Stimulated activated memory B cell treated with anti-CD40 and anti-IgM and Interleukin-4, amounts not matched to agents 10 μg/mL and 1 μg/mL and 100 μg/mL, for 72 hours (primary cell): ENCODE data around the gene AIG1.
"Not testable (repeated sequence)": the region's sequence is repeated elsewhere in the genome, so short reads cannot be mapped to it uniquely, and the experiment has no call there.

Experiments used
- ATAC-seq: fragments of 150-1000 bp; cut with Tn5 transposase; 2 replicates; pipeline ENCODE4 v1.10.0; 2021
- H3K27ac Mint-ChIP-seq: one replicate; pipeline ENCODE4 v1.8.0; 2022; ENCODE audit warnings: mild to moderate bottlenecking, mixed read lengths
- H3K27me3 Mint-ChIP-seq: one replicate; pipeline ENCODE4 v1.8.0; 2022; ENCODE audit warnings: mixed read lengths
- H3K36me3 Mint-ChIP-seq: one replicate; pipeline ENCODE4 v1.8.0; 2022; ENCODE audit warnings: mixed read lengths
- H3K4me1 Mint-ChIP-seq: one replicate; pipeline ENCODE4 v1.8.0; 2022; ENCODE audit warnings: mixed read lengths
- H3K4me3 Mint-ChIP-seq: one replicate; pipeline ENCODE4 v1.8.0; 2022; ENCODE audit warnings: mild to moderate bottlenecking, moderate library complexity, mixed read lengths
- H3K9me3 Mint-ChIP-seq: one replicate; pipeline ENCODE4 v1.8.0; 2022; ENCODE audit warnings: mixed read lengths

Gene AIG1

DNA sequence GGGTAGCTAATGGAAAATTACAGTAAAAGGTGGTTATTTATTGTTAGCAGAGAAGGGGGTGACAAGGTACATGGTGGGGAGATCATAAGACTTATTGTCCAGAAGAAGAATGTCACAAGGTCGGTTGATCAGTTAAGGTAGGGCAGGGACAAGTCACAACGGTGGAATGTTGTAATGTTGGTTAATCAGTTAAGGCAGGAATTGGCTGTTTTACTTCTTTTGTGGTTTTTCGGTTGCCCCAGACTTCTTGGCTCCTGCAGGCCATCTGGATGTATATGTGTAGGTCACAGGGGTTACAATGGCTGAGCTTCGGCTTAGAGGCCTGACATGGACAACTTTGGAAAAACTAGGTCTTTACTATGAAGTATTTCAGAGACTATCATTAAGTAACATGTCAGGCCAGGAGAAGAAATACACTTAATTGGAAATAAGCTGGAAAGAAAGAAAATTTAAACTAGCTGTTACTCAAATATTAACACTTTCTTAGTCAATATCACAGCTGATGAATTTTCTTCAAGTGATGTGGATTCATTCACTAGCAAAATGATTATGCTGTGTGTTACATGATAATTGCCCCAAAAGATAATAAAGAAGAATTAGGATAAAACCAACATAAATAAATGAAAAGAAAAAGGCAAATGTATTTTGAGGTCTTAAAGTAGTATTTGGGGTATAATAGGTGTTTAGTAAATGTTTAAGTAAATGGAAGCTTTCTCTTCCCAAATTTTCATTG is 4.4 kb downstream of the AIG1 start:
- no peak for ATAC-seq
- Mint-ChIP-seq H3K27ac (no peak overlapping the region), H3K9me3 (no peaks in the 10 kb centered on the region), H3K36me3 (no peaks in the 10 kb centered on the region), H3K4me3 (no peak overlapping the region), H3K27me3 (no peaks in the 10 kb centered on the region), H3K4me1 (peaks cover 25% of the 10 kb centered on the region)

DNA sequence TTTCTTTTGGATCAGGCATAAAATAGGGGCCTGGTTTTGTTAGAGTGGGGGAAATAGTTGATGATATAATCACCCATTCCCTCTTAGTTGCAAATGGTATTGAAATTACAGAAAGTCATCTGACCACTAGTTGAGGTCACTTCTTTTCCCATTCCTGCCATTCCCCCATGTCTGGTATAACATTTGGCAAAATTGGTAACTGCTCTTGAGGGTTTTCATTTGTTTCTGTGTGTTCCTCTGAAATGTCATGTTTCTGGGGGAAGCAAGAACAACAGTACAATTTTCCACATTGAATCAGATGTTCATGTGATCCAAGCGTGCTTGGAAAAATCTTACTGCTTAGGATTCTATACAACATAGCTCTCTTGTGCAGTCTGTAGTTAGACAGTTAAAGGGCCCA is 7.3 kb downstream of the AIG1 start:
- H3K27me3 Mint-ChIP-seq: no peaks in the 10 kb centered on the region
- ATAC-seq: no peak
- peaks cover 7% of the 10 kb centered on the region for H3K4me1 Mint-ChIP-seq
- peaks cover 6% of the 10 kb centered on the region for H3K36me3 Mint-ChIP-seq
- H3K9me3 Mint-ChIP-seq: peaks cover 3% of the 10 kb centered on the region
- no peak overlapping the region for H3K4me3 Mint-ChIP-seq
- H3K27ac Mint-ChIP-seq: no peak overlapping the region

DNA sequence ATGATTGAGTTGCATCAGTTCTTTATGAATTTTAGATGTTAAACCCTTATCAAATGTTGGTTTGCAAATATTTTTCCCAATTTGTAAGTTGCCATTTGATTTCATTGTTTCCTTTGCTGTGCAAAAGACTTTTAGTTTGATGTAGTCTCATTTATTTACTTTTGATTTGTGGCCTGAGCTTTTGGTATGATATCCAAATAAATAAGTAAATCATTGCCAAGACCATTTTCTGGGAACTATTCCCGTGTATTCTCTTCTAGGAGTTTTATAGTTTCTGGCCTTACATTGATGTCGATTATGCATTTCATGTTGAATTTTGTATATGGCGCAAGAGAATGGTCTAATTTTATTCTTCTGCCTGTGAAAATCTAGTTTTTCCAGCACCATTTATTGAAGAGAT is 13.4 kb downstream of the AIG1 start:
- H3K4me1 Mint-ChIP-seq: peaks cover 7% of the 10 kb centered on the region
- peaks cover 23% of the 10 kb centered on the region for H3K36me3 Mint-ChIP-seq
- ATAC-seq: no peak
- no peak overlapping the region for H3K27ac Mint-ChIP-seq
- H3K4me3 Mint-ChIP-seq: no peak overlapping the region
- H3K9me3 Mint-ChIP-seq: peaks cover 11% of the 10 kb centered on the region
- no peaks in the 10 kb centered on the region for H3K27me3 Mint-ChIP-seq

DNA sequence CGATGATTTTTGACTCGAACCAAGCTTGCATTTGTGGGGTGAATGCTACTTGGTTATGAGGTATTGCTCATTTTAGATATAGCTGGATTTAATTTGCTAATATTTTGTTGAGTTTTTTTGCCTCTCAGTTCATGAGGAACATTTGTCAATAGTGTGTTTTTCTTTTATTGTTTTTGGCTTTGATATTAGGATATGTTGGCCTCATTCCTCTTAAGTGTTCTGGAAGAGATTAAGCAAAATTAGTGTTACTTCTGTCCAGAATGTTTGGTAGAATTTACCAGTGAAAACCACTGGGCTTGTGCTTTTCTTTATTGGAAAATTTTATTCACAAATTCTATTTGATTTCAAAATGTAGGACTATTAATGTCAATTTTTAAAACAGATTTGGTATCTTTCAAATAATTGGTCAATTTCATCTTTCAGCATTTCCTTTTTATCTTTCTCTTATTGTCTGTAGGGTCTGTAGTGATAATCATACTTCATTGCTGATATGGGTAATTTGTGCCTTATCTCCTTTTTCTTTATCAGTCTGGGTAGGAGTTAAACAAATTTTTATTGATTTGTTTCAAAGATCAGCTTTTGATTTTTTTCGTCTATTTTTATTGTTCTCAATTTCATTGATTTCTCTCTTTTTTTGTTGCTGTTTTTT is 14.1 kb downstream of the AIG1 start:
- H3K27ac Mint-ChIP-seq: no peak overlapping the region
- H3K27me3 Mint-ChIP-seq: no peaks in the 10 kb centered on the region
- H3K4me3 Mint-ChIP-seq: no peak overlapping the region
- peaks cover 7% of the 10 kb centered on the region for H3K4me1 Mint-ChIP-seq
- H3K36me3 Mint-ChIP-seq: peaks cover 23% of the 10 kb centered on the region
- no peak for ATAC-seq
- H3K9me3 Mint-ChIP-seq: peaks cover 11% of the 10 kb centered on the region

- no peak overlapping the region for H3K4me3 Mint-ChIP-seq
These were observed 18.0 kb downstream of the AIG1 start for GRCh38 chr6:143078468-143079324.

DNA sequence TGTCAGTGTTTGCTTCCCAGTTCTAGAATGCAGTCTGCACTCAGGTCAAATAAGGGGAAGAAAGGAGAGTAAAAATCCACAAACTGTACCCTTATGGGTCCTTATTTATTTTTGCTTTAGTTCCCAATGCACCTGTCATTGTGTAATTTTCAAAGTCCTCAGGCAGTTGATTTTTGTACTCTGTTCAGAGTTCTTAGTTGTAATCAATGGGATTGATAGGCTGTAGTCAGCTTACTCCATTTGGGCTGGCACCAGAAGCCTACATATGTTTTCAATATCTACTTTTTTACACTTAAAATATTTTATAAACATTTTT is 18.6 kb downstream of the AIG1 start:
- no peaks in the 10 kb centered on the region for H3K4me1 Mint-ChIP-seq
- ATAC-seq: no peak
- no peak overlapping the region for H3K27ac Mint-ChIP-seq
- H3K4me3 Mint-ChIP-seq: no peak overlapping the region
- H3K36me3 Mint-ChIP-seq: peaks cover 15% of the 10 kb centered on the region
- H3K9me3 Mint-ChIP-seq: peaks cover 8% of the 10 kb centered on the region
- no peaks in the 10 kb centered on the region for H3K27me3 Mint-ChIP-seq

More at GRCh38 chr6:143078468-143079324, 18.0 kb downstream of the AIG1 start:
- H3K27ac Mint-ChIP-seq: no peak overlapping the region
- no peak for ATAC-seq
- H3K36me3 Mint-ChIP-seq: peaks cover 18% of the 10 kb centered on the region
- H3K27me3 Mint-ChIP-seq: no peaks in the 10 kb centered on the region
- peaks cover 8% of the 10 kb centered on the region for H3K9me3 Mint-ChIP-seq
- H3K4me1 Mint-ChIP-seq: no peaks in the 10 kb centered on the region

DNA sequence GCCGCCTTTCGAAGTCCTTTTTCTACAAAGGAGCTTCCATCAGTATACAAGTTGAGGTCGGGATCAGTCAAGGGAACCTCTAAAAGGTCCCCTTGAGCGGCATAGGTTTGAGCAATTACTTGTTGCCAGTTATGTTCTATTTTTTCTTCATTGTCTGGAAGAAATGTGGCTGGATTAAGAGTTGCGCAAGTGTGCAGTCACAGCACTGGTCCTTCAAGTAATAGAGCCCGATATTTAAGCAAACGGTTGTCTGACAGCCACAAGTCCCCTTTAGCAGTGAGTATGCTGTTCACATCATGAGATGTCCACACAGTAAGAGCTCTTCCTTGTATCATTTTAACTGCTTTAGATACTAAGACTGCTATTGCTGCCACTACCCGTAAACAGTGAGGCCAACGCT is 21.6 kb downstream of the AIG1 start:
- not testable (repeated sequence) for H3K9me3 Mint-ChIP-seq, H3K27me3 Mint-ChIP-seq, H3K27ac Mint-ChIP-seq, H3K4me3 Mint-ChIP-seq, H3K4me1 Mint-ChIP-seq, H3K36me3 Mint-ChIP-seq, ATAC-seq

- not testable (repeated sequence) for H3K4me1 Mint-ChIP-seq, H3K36me3 Mint-ChIP-seq, H3K4me3 Mint-ChIP-seq, H3K9me3 Mint-ChIP-seq, H3K27ac Mint-ChIP-seq, H3K27me3 Mint-ChIP-seq, ATAC-seq
These were observed 23.3 kb downstream of the AIG1 start for GRCh38 chr6:143084019-143084418.

DNA sequence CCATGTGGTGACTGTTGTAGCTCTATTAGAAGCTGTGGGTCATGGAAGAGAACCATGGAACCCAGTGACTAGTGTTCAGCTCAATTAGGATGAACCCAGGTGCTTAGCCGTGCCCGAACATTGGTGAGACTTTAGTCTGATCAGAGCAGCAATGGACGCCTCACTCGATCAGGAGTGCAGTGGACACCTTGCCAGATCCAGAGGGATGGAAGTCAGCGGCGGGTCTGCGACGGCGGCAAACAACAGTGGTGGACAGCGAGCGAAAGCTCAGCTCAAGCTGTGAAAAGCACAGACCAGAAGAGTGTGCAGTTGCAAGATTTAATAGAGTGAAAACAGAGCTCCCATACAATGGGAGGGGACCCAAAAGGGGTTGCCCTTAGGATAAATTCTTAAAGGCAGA is 26.6 kb downstream of the AIG1 start:
- H3K27me3 Mint-ChIP-seq, ATAC-seq, H3K27ac Mint-ChIP-seq, H3K36me3 Mint-ChIP-seq, H3K4me3 Mint-ChIP-seq, H3K9me3 Mint-ChIP-seq, H3K4me1 Mint-ChIP-seq: not testable (repeated sequence)

DNA sequence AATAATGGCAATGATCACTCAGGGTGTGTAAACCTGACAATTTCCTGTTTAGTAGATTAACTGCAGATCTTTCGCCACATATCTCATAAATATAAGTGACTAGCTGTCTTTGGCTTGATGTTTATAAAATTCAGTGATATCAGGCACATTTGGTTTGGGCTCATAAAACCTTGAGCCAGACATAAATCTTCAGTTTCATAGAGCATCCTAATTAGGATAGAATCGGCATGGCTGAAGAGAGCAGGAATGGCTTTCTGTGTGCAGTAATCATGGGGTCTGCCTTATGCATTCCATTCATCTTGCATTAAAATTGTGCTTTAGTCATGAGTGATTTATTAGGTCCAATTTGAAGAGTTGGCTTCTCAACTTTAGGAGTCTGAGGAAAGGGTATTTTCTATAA is 27.2 kb downstream of the AIG1 start:
- no peak overlapping the region for H3K4me3 Mint-ChIP-seq
- H3K4me1 Mint-ChIP-seq: peaks cover 5% of the 10 kb centered on the region
- H3K9me3 Mint-ChIP-seq: no peaks in the 10 kb centered on the region
- no peak overlapping the region for H3K27ac Mint-ChIP-seq
- ATAC-seq: no peak
- no peaks in the 10 kb centered on the region for H3K36me3 Mint-ChIP-seq
- no peaks in the 10 kb centered on the region for H3K27me3 Mint-ChIP-seq

DNA sequence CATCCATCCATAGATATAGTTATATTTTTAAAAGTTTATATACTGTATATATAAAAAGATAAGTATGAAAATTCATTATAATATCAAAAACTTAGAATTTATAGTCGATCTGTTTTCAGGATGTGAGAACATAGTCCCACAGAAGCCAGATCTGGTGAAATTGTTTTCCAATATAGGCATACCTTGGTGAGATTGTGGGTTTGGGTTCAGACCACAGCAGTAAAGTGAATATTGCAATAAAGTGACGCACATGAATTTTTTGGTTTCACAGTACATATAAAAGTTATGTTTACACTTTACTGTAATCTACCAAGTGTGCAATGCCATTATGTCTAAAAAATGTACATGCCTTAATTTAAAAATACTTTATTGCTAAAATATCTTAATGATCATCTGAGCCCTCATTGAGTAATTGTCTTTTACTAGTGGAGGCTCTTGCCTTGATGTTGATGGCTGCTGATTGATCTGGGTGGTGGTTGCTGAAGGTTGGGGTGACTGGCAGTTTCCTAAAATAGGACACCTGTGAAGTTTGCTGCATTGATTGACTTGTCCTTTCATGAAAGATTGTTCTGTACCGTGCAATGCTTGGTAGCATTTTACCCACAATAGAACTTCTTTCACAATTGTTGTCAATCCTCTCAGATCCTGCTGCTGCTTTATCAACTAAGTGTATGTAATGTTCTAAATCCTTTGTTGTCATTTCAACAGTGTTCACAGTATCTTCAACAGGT is 29.8 kb downstream of the AIG1 start:
- no peaks in the 10 kb centered on the region for H3K36me3 Mint-ChIP-seq
- ATAC-seq: no peak

GRCh38 chr6:143092768-143093167 is 32.1 kb downstream of the AIG1 start:
- no peaks in the 10 kb centered on the region for H3K4me1 Mint-ChIP-seq
- H3K27ac Mint-ChIP-seq: no peak overlapping the region
- H3K36me3 Mint-ChIP-seq: no peaks in the 10 kb centered on the region
- H3K9me3 Mint-ChIP-seq: no peaks in the 10 kb centered on the region
- no peaks in the 10 kb centered on the region for H3K27me3 Mint-ChIP-seq
- no peak for ATAC-seq
- no peak overlapping the region for H3K4me3 Mint-ChIP-seq

More for the DNA sequence above, 29.8 kb downstream of the AIG1 start:
- Mint-ChIP-seq H3K4me3 (no peak overlapping the region), H3K27ac (no peak overlapping the region), H3K9me3 (no peaks in the 10 kb centered on the region), H3K4me1 (peaks cover 5% of the 10 kb centered on the region), H3K27me3 (no peaks in the 10 kb centered on the region)

DNA sequence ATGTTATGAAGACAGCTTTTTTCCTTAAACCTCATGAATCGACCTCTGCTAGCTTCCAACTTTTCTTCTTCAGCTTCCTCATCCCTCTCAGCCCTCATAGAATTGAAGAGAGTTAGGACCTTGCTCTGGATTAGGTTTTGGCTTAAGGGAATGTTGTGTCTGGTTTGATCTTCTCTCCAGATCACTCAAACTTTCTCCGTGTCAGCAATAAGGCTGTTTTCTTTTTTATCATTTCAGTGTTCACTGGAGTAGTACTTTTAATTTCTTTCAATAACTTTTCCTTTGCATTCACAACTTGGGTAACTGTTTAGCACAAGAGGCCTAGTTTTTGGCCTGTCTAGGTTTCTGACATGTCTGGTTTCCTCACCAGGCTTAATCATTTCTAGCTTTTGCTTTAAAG is 32.6 kb downstream of the AIG1 start:
- no peaks in the 10 kb centered on the region for H3K27me3 Mint-ChIP-seq
- H3K4me3 Mint-ChIP-seq: no peak overlapping the region
- H3K9me3 Mint-ChIP-seq: no peaks in the 10 kb centered on the region
- no peak for ATAC-seq
- H3K4me1 Mint-ChIP-seq: no peaks in the 10 kb centered on the region
- no peaks in the 10 kb centered on the region for H3K36me3 Mint-ChIP-seq
- H3K27ac Mint-ChIP-seq: peak overlapping the region; percentile 9

GRCh38 chr6:143096403-143096802 is 35.7 kb downstream of the AIG1 start:
- Mint-ChIP-seq H3K4me3 (no peak overlapping the region), H3K36me3 (no peaks in the 10 kb centered on the region), H3K9me3 (no peaks in the 10 kb centered on the region), H3K27ac (no peak overlapping the region), H3K27me3 (no peaks in the 10 kb centered on the region), H3K4me1 (no peaks in the 10 kb centered on the region)
- ATAC-seq: no peak

DNA sequence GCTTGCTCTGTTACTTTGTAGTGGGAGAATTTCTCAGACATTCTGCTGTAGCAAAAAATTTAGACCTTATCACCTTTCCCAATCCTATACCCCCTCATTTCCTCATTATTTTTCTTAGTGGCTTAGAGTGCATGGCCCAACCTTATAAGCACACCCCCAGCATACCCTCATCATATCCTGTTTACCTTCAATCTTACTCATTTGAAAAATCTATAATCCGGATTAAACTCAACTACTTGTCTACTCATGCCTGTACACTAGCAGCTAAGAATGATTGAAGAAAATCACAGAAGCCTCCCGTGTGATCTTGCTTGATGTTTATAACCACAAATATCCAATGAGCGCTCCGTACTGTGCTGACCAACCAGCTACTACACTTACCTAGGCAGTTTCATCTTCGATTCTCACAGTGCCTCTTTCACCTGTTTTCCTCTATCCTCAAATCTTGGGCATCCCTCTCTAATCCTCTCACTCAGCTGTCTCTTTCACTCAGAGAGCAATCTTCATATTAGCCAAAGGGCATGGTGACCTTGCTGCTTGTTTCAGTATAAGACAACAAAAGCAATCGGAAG is 36.6 kb downstream of the AIG1 start:
- no peak overlapping the region for H3K4me3 Mint-ChIP-seq
- H3K9me3 Mint-ChIP-seq: no peaks in the 10 kb centered on the region
- no peaks in the 10 kb centered on the region for H3K36me3 Mint-ChIP-seq
- no peak overlapping the region for H3K27ac Mint-ChIP-seq
- no peaks in the 10 kb centered on the region for H3K4me1 Mint-ChIP-seq
- no peak for ATAC-seq
- no peaks in the 10 kb centered on the region for H3K27me3 Mint-ChIP-seq
